Neuronal stem cell (in vitro differentiated cells): ENCODE results near the gene C1RL.

Experiments
- DNase-seq: peaks from one replicate; pipeline ENCODE4 v3.0.0-alpha.2; 2013; ENCODE audit warnings: low spot score
- H2AFZ ChIP-seq: one replicate; pipeline ENCODE4 v1.6.1; 2013; ENCODE audit warnings: mild to moderate bottlenecking, low read length, inconsistent platforms
- H2AK5ac ChIP-seq: 2 replicates; pipeline ENCODE4 v1.6.1; 2013; ENCODE audit warnings: low read depth, mild to moderate bottlenecking, inconsistent platforms, low read length, moderate library complexity, mixed read lengths
- H2BK120ac ChIP-seq: 2 replicates; pipeline ENCODE4 v1.6.1; 2013; ENCODE audit warnings: low read depth, mild to moderate bottlenecking, inconsistent platforms, low read length, moderate library complexity, mixed read lengths
- H2BK12ac ChIP-seq: one replicate; pipeline ENCODE4 v1.6.1; 2013; ENCODE audit warnings: low read length, inconsistent platforms
- H2BK15ac ChIP-seq: 2 replicates; pipeline ENCODE4 v1.6.1; 2013; ENCODE audit warnings: mild to moderate bottlenecking, low read length, inconsistent platforms, mixed read lengths
- H2BK5ac ChIP-seq: one replicate; pipeline ENCODE4 v1.6.1; 2013; ENCODE audit warnings: inconsistent platforms, mild to moderate bottlenecking, low read length, moderate library complexity
- H3K14ac ChIP-seq: one replicate; pipeline ENCODE4 v1.6.1; 2013; ENCODE audit warnings: low read length, inconsistent platforms
- H3K18ac ChIP-seq: 2 replicates; pipeline ENCODE4 v1.6.1; 2013; ENCODE audit warnings: low read length, inconsistent platforms
- H3K23ac ChIP-seq: 2 replicates; pipeline ENCODE4 v1.6.1; 2013; ENCODE audit warnings: low read depth, mild to moderate bottlenecking, mixed read lengths, low read length, inconsistent platforms; ENCODE audit not compliant: poor library complexity
- H3K27ac ChIP-seq: replicated peaks from 3 replicates; pipeline ENCODE4 v1.5.1; 2013; ENCODE audit warnings: low read length, inconsistent platforms
- H3K27me3 ChIP-seq, 3 experiments: 2 replicates each; pipeline ENCODE4 v1.6.1; 2013; ENCODE audit warnings: low read length in 3 of 3, mild to moderate bottlenecking in 2 of 3, inconsistent platforms in 1 of 3, low read depth in 1 of 3, mixed read lengths in 1 of 3, moderate library complexity in 1 of 3; ENCODE audit not compliant: control insufficient read depth in 3 of 3, insufficient read depth in 3 of 3
- H3K36me3 ChIP-seq, 2 donors: replicated peaks in 1 of 2; 2 replicates each; pipeline ENCODE4 v1.6.1; 2013; ENCODE audit warnings: low read length in 2 of 2; ENCODE audit not compliant: control insufficient read depth in 2 of 2, insufficient read depth in 2 of 2
- H3K4ac ChIP-seq: 2 replicates; pipeline ENCODE4 v1.6.1; 2013; ENCODE audit warnings: inconsistent platforms, mild to moderate bottlenecking, low read length, moderate library complexity
- H3K4me1 ChIP-seq, 2 donors: 1 replicate in 1 of 2; 2 replicates in 1 of 2; pipeline ENCODE4 v1.6.1; 2013; ENCODE audit warnings: low read length in 2 of 2, low read depth in 1 of 2; ENCODE audit not compliant: control insufficient read depth in 2 of 2, insufficient read depth in 1 of 2
- H3K4me2 ChIP-seq: one replicate; pipeline ENCODE4 v1.6.1; 2013; ENCODE audit warnings: mild to moderate bottlenecking, low read length, inconsistent platforms; ENCODE audit not compliant: insufficient read depth, poor library complexity, severe bottlenecking
- H3K4me3 ChIP-seq, 2 donors: 2 replicates each; pipeline ENCODE4 v1.5.1; 2013; ENCODE audit warnings: low read length in 2 of 2, mild to moderate bottlenecking in 2 of 2, inconsistent platforms in 1 of 2, moderate library complexity in 1 of 2
- H3K79me1 ChIP-seq: one replicate; pipeline ENCODE4 v1.6.1; 2013; ENCODE audit warnings: low read depth, mild to moderate bottlenecking, inconsistent platforms, low read length, moderate library complexity
- H3K9ac ChIP-seq: one replicate; pipeline ENCODE4 v1.6.1; 2013; ENCODE audit warnings: mild to moderate bottlenecking, low read depth, low read length, inconsistent platforms; ENCODE audit not compliant: poor library complexity
- H3K9me3 ChIP-seq, 2 donors: replicated peaks in 1 of 2; 2 replicates each; pipeline versions ENCODE3 to v1.6.1; 2013; ENCODE audit warnings: low read length in 2 of 2, mild to moderate bottlenecking in 2 of 2, inconsistent platforms in 1 of 2, low read depth in 1 of 2, mixed read lengths in 1 of 2, moderate library complexity in 1 of 2; ENCODE audit not compliant: control insufficient read depth in 2 of 2, insufficient read depth in 1 of 2
- H4K8ac ChIP-seq: one replicate; pipeline ENCODE4 v1.6.1; 2013; ENCODE audit warnings: low read depth, mild to moderate bottlenecking, inconsistent platforms, low read length, moderate library complexity
- H4K91ac ChIP-seq: one replicate; pipeline ENCODE4 v1.6.1; 2013; ENCODE audit warnings: low read length, low read depth, mild to moderate bottlenecking, inconsistent platforms; ENCODE audit not compliant: poor library complexity
- WGBS, 2 donors: extraction: QIAGEN DNeasy Blood & Tissue Kit; methylation state at CpG; one replicate each; pipeline ENCODE4 v1.1.7; 2013; ENCODE audit warnings: missing lambda C conversion rate in 2 of 2, mixed read lengths in 1 of 2; ENCODE audit not compliant: insufficient read length in 2 of 2, insufficient replicate concordance in 1 of 2; ENCODE audit errors: extremely low coverage in 2 of 2; 5-methylcytosine and 5-hydroxymethylcytosine counted together

Gene C1RL

DNA sequence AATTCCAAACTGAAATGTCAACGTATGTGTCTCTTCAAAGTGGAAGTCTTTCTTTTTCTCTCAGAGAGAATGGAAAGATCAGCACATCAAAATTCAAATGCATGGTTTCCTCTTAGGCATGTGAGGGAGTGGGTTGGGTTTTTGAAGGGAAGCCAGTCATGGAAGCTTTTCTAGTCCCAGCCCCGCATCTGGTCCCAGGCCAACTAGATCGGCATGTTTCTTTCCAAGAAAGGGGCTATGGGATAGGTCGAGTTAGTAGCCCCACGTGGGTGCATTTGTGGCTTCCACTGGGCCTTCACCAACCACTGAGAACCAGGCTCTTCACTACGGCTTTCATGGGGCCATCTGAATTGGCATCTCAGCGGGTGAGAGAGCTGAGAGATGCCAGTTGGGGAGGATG lies 41.9 kb downstream of the C1RL start:
- H2AK5ac ChIP-seq, result no peak overlapping the region
- WGBS, 2 donors, result no CpG with 5 or more reads among the region's 7 CpGs
- no peak overlapping the region for H2AFZ ChIP-seq
- H3K9me3 ChIP-seq, result no peaks in the 10 kb centered on the region
- no peak overlapping the region for H2BK120ac ChIP-seq
- no peak overlapping the region for H3K9ac ChIP-seq
- no peak overlapping the region for H3K14ac ChIP-seq
- H4K91ac ChIP-seq, result no peak overlapping the region
- H2BK15ac ChIP-seq, result no peak overlapping the region
- DNase-seq, result no peak
- H3K18ac ChIP-seq, result no peak overlapping the region
- H3K4me3 ChIP-seq, result no peak overlapping the region
- no peaks in the 10 kb centered on the region for H3K4me1 ChIP-seq
- no peaks in the 10 kb centered on the region for H3K27me3 ChIP-seq
- no peak overlapping the region for H3K4ac ChIP-seq
- H2BK12ac ChIP-seq, result no peak overlapping the region
- no peaks in the 10 kb centered on the region for H3K79me1 ChIP-seq
- H4K8ac ChIP-seq, result no peak overlapping the region
- H2BK5ac ChIP-seq, result no peak overlapping the region
- H3K27ac ChIP-seq, result no peak overlapping the region
- no peak overlapping the region for H3K4me2 ChIP-seq
- no peak overlapping the region for H3K23ac ChIP-seq
- H3K36me3 ChIP-seq, result no peaks in the 10 kb centered on the region

GRCh38 chr12:7066596-7066995 lies 42.4 kb downstream of the C1RL start:
- H2AFZ ChIP-seq, result no peak overlapping the region
- no peak overlapping the region for H3K4me2 ChIP-seq
- no peak overlapping the region for H4K8ac ChIP-seq
- DNase-seq, result no peak
- H2BK5ac ChIP-seq, result no peak overlapping the region
- H3K18ac ChIP-seq, result no peak overlapping the region
- H2BK15ac ChIP-seq, result no peak overlapping the region
- H2BK12ac ChIP-seq, result no peak overlapping the region
- H3K4me3 ChIP-seq, result no peak overlapping the region
- H3K27me3 ChIP-seq, result no peaks in the 10 kb centered on the region
- no peaks in the 10 kb centered on the region for H3K4me1 ChIP-seq
- H3K14ac ChIP-seq, result no peak overlapping the region
- H3K9ac ChIP-seq, result no peak overlapping the region
- H3K79me1 ChIP-seq, result no peaks in the 10 kb centered on the region
- H3K4ac ChIP-seq, result no peak overlapping the region
- H3K36me3 ChIP-seq, result no peaks in the 10 kb centered on the region
- no CpG with 5 or more reads among the region's 2 CpGs for WGBS, 2 donors
- no peak overlapping the region for H3K23ac ChIP-seq
- no peaks in the 10 kb centered on the region for H3K9me3 ChIP-seq
- H2BK120ac ChIP-seq, result no peak overlapping the region
- H4K91ac ChIP-seq, result no peak overlapping the region
- no peak overlapping the region for H3K27ac ChIP-seq
- H2AK5ac ChIP-seq, result no peak overlapping the region

DNA sequence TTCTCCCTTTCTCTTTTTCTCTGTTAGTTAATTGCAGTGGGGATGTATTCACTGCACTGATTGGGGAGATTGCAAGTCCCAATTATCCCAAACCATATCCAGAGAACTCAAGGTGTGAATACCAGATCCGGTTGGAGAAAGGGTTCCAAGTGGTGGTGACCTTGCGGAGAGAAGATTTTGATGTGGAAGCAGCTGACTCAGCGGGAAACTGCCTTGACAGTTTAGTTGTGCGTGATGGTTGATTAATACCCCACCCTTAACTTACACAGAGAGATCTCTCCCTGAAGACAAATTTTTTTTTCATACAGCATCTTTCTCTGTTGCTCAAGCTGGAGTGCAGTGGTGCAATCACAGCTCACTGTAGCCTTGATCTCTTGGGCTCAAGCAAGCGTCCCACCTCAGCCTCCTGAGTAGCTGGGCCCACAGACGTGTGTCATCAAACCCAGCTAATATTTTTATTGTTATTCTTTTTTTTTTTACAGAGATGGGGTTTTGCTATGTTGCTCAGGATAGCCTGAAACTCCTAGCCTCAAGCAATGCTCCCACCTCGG lies 43.9 kb downstream of the C1RL start:
- Histone ChIP-seq H3K4me3 (no peak overlapping the region), H3K4me1 (peaks cover 0 to 5% of the 10 kb centered on the region in 2 donors), H2BK120ac (no peak overlapping the region), H2BK12ac (no peak overlapping the region), H2BK15ac (no peak overlapping the region), H3K9ac (no peak overlapping the region), H4K91ac (no peak overlapping the region), H2BK5ac (no peak overlapping the region), H2AFZ (no peak overlapping the region), H2AK5ac (no peak overlapping the region), H3K9me3 (no peaks in the 10 kb centered on the region), H3K27ac (no peak overlapping the region), H3K27me3 (no peaks in the 10 kb centered on the region), H3K14ac (no peak overlapping the region), H3K4ac (no peak overlapping the region), H3K36me3 (no peaks in the 10 kb centered on the region), H4K8ac (no peak overlapping the region), H3K23ac (no peak overlapping the region), H3K4me2 (no peak overlapping the region), H3K79me1 (no peaks in the 10 kb centered on the region), H3K18ac (no peak overlapping the region)
- no CpG with 5 or more reads among the region's 7 CpGs for WGBS, 2 donors
- DNase-seq, result no peak

- WGBS, 2 donors, result no CpG with 5 or more reads among the region's 3 CpGs
Observed at GRCh38 chr12:7064516-7064915, 44.5 kb downstream of the C1RL start.

More at GRCh38 chr12:7064516-7064915, 44.5 kb downstream of the C1RL start:
- H4K91ac ChIP-seq, result no peak overlapping the region
- H3K4me2 ChIP-seq, result no peak overlapping the region
- H3K27ac ChIP-seq, result no peak overlapping the region
- no peak overlapping the region for H3K18ac ChIP-seq
- H3K4ac ChIP-seq, result no peak overlapping the region
- no peak overlapping the region for H2BK5ac ChIP-seq
- no peaks in the 10 kb centered on the region for H3K9me3 ChIP-seq
- no peak overlapping the region for H2BK120ac ChIP-seq
- H3K4me3 ChIP-seq, result no peak overlapping the region
- DNase-seq, result no peak
- H2AK5ac ChIP-seq, result no peak overlapping the region
- no peak overlapping the region for H2BK12ac ChIP-seq
- no peaks in the 10 kb centered on the region for H3K79me1 ChIP-seq
- H3K23ac ChIP-seq, result no peak overlapping the region
- H2AFZ ChIP-seq, result no peak overlapping the region
- no peak overlapping the region for H2BK15ac ChIP-seq
- no peaks in the 10 kb centered on the region for H3K27me3 ChIP-seq
- no peak overlapping the region for H3K14ac ChIP-seq
- H3K4me1 ChIP-seq, result peaks cover 0 to 5% of the 10 kb centered on the region in 2 donors
- H4K8ac ChIP-seq, result no peak overlapping the region
- no peaks in the 10 kb centered on the region for H3K36me3 ChIP-seq
- no peak overlapping the region for H3K9ac ChIP-seq
